Breast epithelium (tissue), 4 donors: ENCODE measurements around the gene SUPT4H1. TPM values are rescaled to one million over a fixed set of nuclear protein-coding genes. Genes with fewer than 3 reads are reported as not detected.
A peak's percentile ranks its signal among the peaks of the same experiment; 100 is the strongest.

Experiments used
- DNase-seq, 2 donors: peaks; one replicate each; pipeline ENCODE4 v3.0.0-alpha.2; 2019; ENCODE audit warnings: low spot score in 2 of 2
- H3K27ac ChIP-seq, 2 donors: fragments of 200-600 bp; sonication (generic) in 1 of 2; one replicate each; pipeline ENCODE4 v1.5.1; 2016 to 2019; ENCODE audit warnings: mild to moderate bottlenecking in 1 of 2
- H3K27me3 ChIP-seq, 2 donors: fragments of 200-600 bp; sonication (generic) in 1 of 2; one replicate each; pipeline versions ENCODE4 v1.5.1 to v1.6.0; 2017 to 2019; ENCODE audit warnings: control low read depth in 1 of 2, mild to moderate bottlenecking in 1 of 2
- H3K36me3 ChIP-seq: fragments of 200-600 bp; one replicate; pipeline ENCODE4 v1.5.1; 2019
- H3K4me1 ChIP-seq, 2 donors: fragments of 200-600 bp; sonication (generic); one replicate each; pipeline ENCODE4 v1.5.1; 2016 to 2019; ENCODE audit warnings: control low read depth in 1 of 2
- H3K4me3 ChIP-seq, 3 donors: fragments of 200-600 bp; sonication (generic); 1 replicate in 2 of 3; 2 replicates in 1 of 3; pipeline ENCODE4 v1.5.1; 2016 to 2019; ENCODE audit warnings: mild to moderate bottlenecking in 3 of 3, moderate library complexity in 2 of 3
- H3K9me3 ChIP-seq, 2 donors: fragments of 200-600 bp; sonication (generic) in 1 of 2; one replicate each; pipeline ENCODE4 v1.5.1; 2016 to 2019; ENCODE audit warnings: control low read depth in 1 of 2
- CTCF ChIP-seq, 3 donors: fragments of 450-650 bp; IDR thresholded peaks; one replicate each; pipeline ENCODE4 v1.5.1; 2016 to 2017; ENCODE audit warnings: antibody characterized with exemption in 3 of 3, mild to moderate bottlenecking in 3 of 3, moderate library complexity in 3 of 3
- POLR2A ChIP-seq: fragments of 450-650 bp; IDR thresholded peaks from one replicate; pipeline ENCODE4 v1.6.1; 2016; ENCODE audit warnings: antibody characterized with exemption, mild to moderate bottlenecking, moderate library complexity
- POLR2AphosphoS5 ChIP-seq, 3 donors: sonication (generic); formaldehyde crosslinking; IDR thresholded peaks; one replicate each; pipeline ENCODE4 v1.6.1; 2017; ENCODE audit warnings: antibody characterized with exemption in 3 of 3
- intact Hi-C: fragments of 100-400 bp; cut with DNase I; formaldehyde crosslinking; loops from one replicate; pipeline ENCODE4 v1.15.1; 2023; ENCODE audit warnings: low total_unique reads
- total RNA-seq, 3 donors: library from RNA; depleted of rRNA; stranded (reverse); fragments of >200 nt; gene quantifications; one replicate each; pipeline ENCODE4 v1.1.0, GENCODE V29; 2016

Gene SUPT4H1
- total RNA-seq, 3 donors from 2014 or later: 46.4 to 61.6 (median 48.2) TPM

GRCh38 chr17:58325976-58326468 is 26.0 kb downstream of the SUPT4H1 start:
- DNase-seq: no peak
- intact Hi-C loops: no loop called here
- Histone ChIP-seq H3K4me1 (no peaks in the 10 kb centered on the region), H3K27ac (no peak overlapping the region), H3K36me3 (no peaks in the 10 kb centered on the region), H3K4me3 (no peak overlapping the region), H3K9me3 (no peaks in the 10 kb centered on the region), H3K27me3 (no peaks in the 10 kb centered on the region)
- TF ChIP-seq POLR2A (no peak), POLR2AphosphoS5 (IDR thresholded peaks at IDR 0.05) (no peak), CTCF (IDR thresholded peaks at IDR 0.05) (no peak)

GRCh38 chr17:58325289-58325726 is 26.7 kb downstream of the SUPT4H1 start:
- H3K27me3 ChIP-seq: no peaks in the 10 kb centered on the region
- H3K4me3 ChIP-seq: peak overlapping the region in 2 of 3 donors; percentile 76
- H3K36me3 ChIP-seq: no peaks in the 10 kb centered on the region
- H3K27ac ChIP-seq: no peak overlapping the region
- intact Hi-C loops: no loop called here
- no peaks in the 10 kb centered on the region for H3K9me3 ChIP-seq
- no peaks in the 10 kb centered on the region for H3K4me1 ChIP-seq
- DNase-seq: no peak
- TF ChIP-seq CTCF (IDR thresholded peaks at IDR 0.05) (no peak), POLR2AphosphoS5 (IDR thresholded peaks at IDR 0.05) (no peak), POLR2A (no peak)

- peak overlapping the region; percentile 64 to 77 for H3K27ac ChIP-seq
- H3K27me3 ChIP-seq: no peaks in the 10 kb centered on the region
- no peaks in the 10 kb centered on the region for H3K9me3 ChIP-seq
- no peak for TF ChIP-seq POLR2A
- TF ChIP-seq POLR2AphosphoS5 (IDR thresholded peaks at IDR 0.05): no peak
- no peak for TF ChIP-seq CTCF (IDR thresholded peaks at IDR 0.05)
- H3K4me1 ChIP-seq: no peaks in the 10 kb centered on the region
- peak in 1 of 2 donors; percentile 71 for DNase-seq
- H3K4me3 ChIP-seq: peak overlapping the region; percentile 53 to 76 (median 76)
- no peaks in the 10 kb centered on the region for H3K36me3 ChIP-seq
- intact Hi-C loops: no loop called here
Measured at GRCh38 chr17:58324409-58325288, 27.4 kb downstream of the SUPT4H1 start.

- H3K27ac ChIP-seq: peak overlapping the region; percentile 64 to 77
- intact Hi-C loops: no loop called here
- DNase-seq: no peak
- no peaks in the 10 kb centered on the region for H3K9me3 ChIP-seq
- no peaks in the 10 kb centered on the region for H3K4me1 ChIP-seq
- no peak for TF ChIP-seq CTCF (IDR thresholded peaks at IDR 0.05)
- no peak for TF ChIP-seq POLR2AphosphoS5 (IDR thresholded peaks at IDR 0.05)
- TF ChIP-seq POLR2A: no peak
- H3K27me3 ChIP-seq: no peaks in the 10 kb centered on the region
- peak overlapping the region; percentile 53 to 76 (median 76) for H3K4me3 ChIP-seq
- H3K36me3 ChIP-seq: no peaks in the 10 kb centered on the region
Measured at GRCh38 chr17:58324056-58324408, 28.0 kb downstream of the SUPT4H1 start.

GRCh38 chr17:58323366-58324055 is 28.5 kb downstream of the SUPT4H1 start:
- TF ChIP-seq POLR2AphosphoS5 (IDR thresholded peaks at IDR 0.05) (no peak), POLR2A (no peak), CTCF (IDR thresholded peaks at IDR 0.05) (no peak)
- H3K4me3 ChIP-seq: peak overlapping the region; percentile 53 to 76 (median 76)
- H3K36me3 ChIP-seq: no peaks in the 10 kb centered on the region
- peak overlapping the region; percentile 64 to 77 for H3K27ac ChIP-seq
- intact Hi-C loops: no loop called here
- H3K27me3 ChIP-seq: no peaks in the 10 kb centered on the region
- no peaks in the 10 kb centered on the region for H3K9me3 ChIP-seq
- no peaks in the 10 kb centered on the region for H3K4me1 ChIP-seq
- DNase-seq: no peak
